ENCODE results near the gene KCNQ1. TPM values are rescaled to one million over a fixed set of nuclear protein-coding genes. Genes with fewer than 3 reads are reported as not detected.

The KCNQ1 gene
- total and polyA plus RNA-seq, 2 donors (not counting 1 experiment from before 2014, with no cell fraction given) = 21.5 to 28.8 TPM

DNA sequence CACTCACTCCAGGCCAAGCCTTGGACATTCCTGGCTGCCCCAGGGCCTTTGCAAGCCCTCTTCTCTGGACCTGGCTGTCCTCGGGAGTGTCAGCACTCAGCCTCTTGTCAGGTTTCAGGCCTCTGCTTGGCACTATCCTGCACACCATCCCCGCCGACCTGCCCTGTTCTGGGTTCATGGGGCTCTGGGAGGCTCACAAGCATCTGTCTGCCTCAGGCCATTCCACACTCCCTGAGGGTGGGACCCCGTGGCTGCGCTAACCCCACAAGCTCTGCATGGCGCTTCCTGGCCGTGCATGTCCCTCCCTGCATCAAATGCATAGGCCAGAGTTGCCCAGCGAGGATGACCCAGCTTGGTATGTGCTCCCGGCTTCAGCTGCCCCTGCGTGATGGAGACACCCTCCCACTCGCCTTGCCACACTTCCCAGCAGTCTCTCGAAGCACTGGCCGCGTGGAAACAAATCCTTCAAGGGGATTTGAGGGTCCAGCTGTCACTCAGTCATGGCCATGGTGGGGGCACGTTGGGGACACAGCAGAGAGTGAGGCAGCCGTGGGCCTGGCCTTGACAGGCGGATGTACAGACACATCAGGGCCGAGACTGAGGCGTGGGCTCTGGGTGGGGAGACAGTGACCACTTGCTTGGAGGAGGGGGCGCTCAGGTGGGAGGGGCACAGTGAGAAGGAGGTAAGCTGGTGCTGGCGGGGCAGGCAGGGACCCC lies 87.3 kb downstream of the KCNQ1 start:
- Mint-ChIP-seq H3K9me3 (ENCODE audit: insufficient read depth) (no peaks in the 10 kb centered on the region), H3K4me3 (no peak overlapping the region), H3K4me1 (peaks cover 29% of the 10 kb centered on the region), H3K27ac (no peak overlapping the region), H3K27me3 (no peaks in the 10 kb centered on the region)
- H3K27me3 ChIP-seq (replicated peaks in 1 of 4; ENCODE audit: control extremely low read depth in 1 of 4, control insufficient read depth in 3 of 4, insufficient read depth in 4 of 4, low read length in 3 of 4) = peaks cover 0 to 14% (median 0%) of the 10 kb centered on the region in 4 experiments
- no peak overlapping the region for H3K9ac ChIP-seq (ENCODE audit: low read length)
- H3K36me3 ChIP-seq (replicated peaks in 1 of 2; ENCODE audit: control extremely low read depth in 1 of 2, control insufficient read depth in 1 of 2, extremely low read depth in 1 of 2, insufficient read depth in 2 of 2, low read length in 1 of 2) = peaks cover 0 to 11% of the 10 kb centered on the region in 2 experiments
- intact Hi-C loops (cut with micrococcal nuclease) = loop anchor here (1.0 to 2.0 kb wide), 2 partner anchors 398 to 461 kb away; partner anchors contain the start of gene NAP1L4
- no peak overlapping the region for H3K4me3 ChIP-seq (ENCODE audit: control extremely low read depth in 1 of 5, extremely low read depth in 1 of 5, insufficient read depth in 1 of 5, low read depth in 2 of 5, low read length in 4 of 5)
- ATAC-seq (ENCODE audit: low read depth) = no peak
- peaks cover 39% of the 10 kb centered on the region for H3K79me2 ChIP-seq (ENCODE audit: control insufficient read depth, insufficient read depth, low read length)
- H3K27ac ChIP-seq (ENCODE audit: low read length in 2 of 2) = no peak overlapping the region
- POLR2A ChIA-PET = interaction anchor here (0.9 to 2.4 kb wide), 6 partner anchors 104 to 361 kb away, joined by 3 to 16 read pairs (median 5); partner anchors contain the start of gene CDKN1C
- DNase-seq = no peak
- 82% methylated on average over 21 of the region's 21 CpGs for WGBS (ENCODE audit: insufficient coverage)
- CTCF ChIA-PET = interaction anchor here (0.7 to 12.8 kb wide), 46 partner anchors 10 to 875 kb away, joined by 3 to 595 read pairs (median 5); partner anchors contain the start of genes C11orf21, CDKN1C, KCNQ1 and NAP1L4
- H2AFZ ChIP-seq (ENCODE audit: insufficient read depth, low read depth, low read length, poor library complexity, severe bottlenecking) = no peak overlapping the region
- H3K4me1 ChIP-seq (ENCODE audit: control insufficient read depth in 2 of 2, insufficient read depth in 2 of 2, low read length in 2 of 2) = peaks cover 23 to 31% of the 10 kb centered on the region in 2 donors
- H4K20me1 ChIP-seq (ENCODE audit: control insufficient read depth, insufficient read depth, low read length, poor library complexity, severe bottlenecking) = peaks cover 65% of the 10 kb centered on the region
- TF ChIP-seq EZH2 (IDR thresholded peaks at IDR 0.05; ENCODE audit: borderline replicate concordance, insufficient read depth, low read depth, low read length, poor library complexity, severe bottlenecking) = no peak
- TF ChIP-seq, protein P1, sequence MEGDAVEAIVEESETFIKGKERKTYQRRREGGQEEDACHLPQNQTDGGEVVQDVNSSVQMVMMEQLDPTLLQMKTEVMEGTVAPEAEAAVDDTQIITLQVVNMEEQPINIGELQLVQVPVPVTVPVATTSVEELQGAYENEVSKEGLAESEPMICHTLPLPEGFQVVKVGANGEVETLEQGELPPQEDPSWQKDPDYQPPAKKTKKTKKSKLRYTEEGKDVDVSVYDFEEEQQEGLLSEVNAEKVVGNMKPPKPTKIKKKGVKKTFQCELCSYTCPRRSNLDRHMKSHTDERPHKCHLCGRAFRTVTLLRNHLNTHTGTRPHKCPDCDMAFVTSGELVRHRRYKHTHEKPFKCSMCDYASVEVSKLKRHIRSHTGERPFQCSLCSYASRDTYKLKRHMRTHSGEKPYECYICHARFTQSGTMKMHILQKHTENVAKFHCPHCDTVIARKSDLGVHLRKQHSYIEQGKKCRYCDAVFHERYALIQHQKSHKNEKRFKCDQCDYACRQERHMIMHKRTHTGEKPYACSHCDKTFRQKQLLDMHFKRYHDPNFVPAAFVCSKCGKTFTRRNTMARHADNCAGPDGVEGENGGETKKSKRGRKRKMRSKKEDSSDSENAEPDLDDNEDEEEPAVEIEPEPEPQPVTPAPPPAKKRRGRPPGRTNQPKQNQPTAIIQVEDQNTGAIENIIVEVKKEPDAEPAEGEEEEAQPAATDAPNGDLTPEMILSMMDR (IDR thresholded peaks at IDR 0.05) = no peak
- H3K4me2 ChIP-seq (replicated peaks; ENCODE audit: low read depth, low read length, poor library complexity, severe bottlenecking) = peak overlapping the region; percentile 73
- no peaks in the 10 kb centered on the region for H3K9me3 ChIP-seq (ENCODE audit: control extremely low read depth in 1 of 3, control insufficient read depth in 2 of 3, insufficient read depth in 1 of 3, low read length in 2 of 3)

All from B cell (primary cell).